ENCODE measurements around the gene SZRD1. TPM values are rescaled to one million over a fixed set of nuclear protein-coding genes. Genes with fewer than 3 reads are reported as not detected.

The SZRD1 gene
- total and polyA plus RNA-seq, 2 of the 8 experiments (the other 6 are each of a cell fraction or from before 2014, with no cell fraction given) = 97.8 to 108 TPM

- H3K79me1 ChIP-seq (ENCODE audit: low read depth, low read length) = peaks cover 2% of the 10 kb centered on the region
- peak within 1 kb of the TSS; percentile 75; the same call in 1 of the 2 replicates for H2BK12ac ChIP-seq (ENCODE audit: low read depth, low read length)
- H3K4me1 ChIP-seq (replicated peaks in 1 of 4; ENCODE audit: control insufficient read depth in 3 of 4, insufficient read depth in 4 of 4, low read length in 3 of 4) = peaks cover 2 to 4% (median 3%) of the 10 kb centered on the region in 4 experiments; a peak in 3 of 7 replicates
- 3% methylated on average over 68 of the region's 81 CpGs; no CpG with 5 or more reads in 1 of the 2 experiments for WGBS, 2 experiments (ENCODE audit: extremely low coverage in 1 of 2, insufficient coverage in 1 of 2, insufficient read length in 1 of 2, insufficient replicate concordance in 2 of 2, low coverage in 1 of 2, low lambda C conversion rate in 2 of 2, missing lambda C conversion rate in 1 of 2)
- peak; percentile 70 to 94 for DNase-seq (ENCODE audit: low read depth in 1 of 2, low spot score in 2 of 2)
- ChIA-PET CTCF (ENCODE audit: partially characterized antibody) (interaction anchor here (0.6 to 4.2 kb wide), 9 partner anchors 12 to 852 kb away, joined by 3 to 44 read pairs (median 3); no protein-coding TSS in a partner anchor), POLR2A (ENCODE audit: partially characterized antibody) (interaction anchor here (0.6 to 5.4 kb wide), 17 partner anchors 8 to 565 kb away, joined by 3 to 32 read pairs (median 4); partner anchors contain the start of gene SZRD1)
- H3K9me3 ChIP-seq (ENCODE audit: insufficient read depth in 2 of 2, low read depth in 1 of 2, low read length in 1 of 2) = no peaks in the 10 kb centered on the region
- no peaks in the 10 kb centered on the region; a peak in 1 of 7 replicates for H3K27me3 ChIP-seq (replicated peaks in 1 of 4; ENCODE audit: control insufficient read depth in 3 of 4, extremely low read depth in 1 of 4, insufficient read depth in 3 of 4, low read length in 3 of 4)
- H3K79me2 ChIP-seq (ENCODE audit: control insufficient read depth in 1 of 2, insufficient read depth in 2 of 2, low read length in 2 of 2) = peaks cover 4 to 41% of the 10 kb centered on the region in 2 experiments; a peak in 3 of 4 replicates
- H2BK5ac ChIP-seq (ENCODE audit: low read depth, low read length) = peak within 1 kb of the TSS; percentile 85; the same call in 1 of the 2 replicates
- H2BK120ac ChIP-seq (replicated peaks; ENCODE audit: low read depth, low read length) = no peak within 1 kb of the TSS
- no peaks in the 10 kb centered on the region for H3K36me3 ChIP-seq (ENCODE audit: control insufficient read depth in 2 of 4, insufficient read depth in 4 of 4, low read length in 3 of 4)
- H3K4me2 ChIP-seq (ENCODE audit: insufficient read depth in 1 of 2, low read depth in 2 of 2, low read length in 2 of 2) = peak within 1 kb of the TSS; percentile 87 to 99
- peak within 1 kb of the TSS; percentile 74 to 92 (median 82) for H3K4me3 ChIP-seq (ENCODE audit: extremely low read depth in 1 of 4, insufficient read depth in 2 of 4, low read depth in 3 of 4, low read length in 4 of 4)
- FAIRE-seq = no peak
- peaks cover 6% of the 10 kb centered on the region for H3K23me2 ChIP-seq (ENCODE audit: low read depth, low read length)
- no peak within 1 kb of the TSS for H2AK5ac ChIP-seq (ENCODE audit: low read depth, low read length)
- H2BK15ac ChIP-seq (ENCODE audit: low read length) = peak within 1 kb of the TSS; percentile 61; the same call in 1 of the 2 replicates
- peak within 1 kb of the TSS; percentile 79; the same call in 1 of the 2 replicates for H3K27ac ChIP-seq (ENCODE audit: low read depth, low read length)
- no peak within 1 kb of the TSS for H3K14ac ChIP-seq (ENCODE audit: insufficient read length)
- no peak within 1 kb of the TSS for H2BK20ac ChIP-seq (ENCODE audit: low read length)
- peak within 1 kb of the TSS; percentile 99 for H3K18ac ChIP-seq (ENCODE audit: extremely low read depth, low read length)
- H4K91ac ChIP-seq (replicated peaks; ENCODE audit: insufficient read length, low read length) = peak within 1 kb of the TSS; percentile 82
- H4K20me1 ChIP-seq (replicated peaks in 1 of 2; ENCODE audit: control insufficient read depth in 1 of 2, insufficient read depth in 2 of 2, low read length in 2 of 2) = peaks cover 0 to 2% of the 10 kb centered on the region in 2 experiments
- H3K23ac ChIP-seq (ENCODE audit: insufficient read length) = no peak within 1 kb of the TSS
- H3K4ac ChIP-seq (replicated peaks; ENCODE audit: insufficient read length, low read depth, low read length) = peak within 1 kb of the TSS; percentile 93
- H3K56ac ChIP-seq (replicated peaks; ENCODE audit: insufficient read length, low read depth, low read length) = peak within 1 kb of the TSS; percentile 94
- peak within 1 kb of the TSS; percentile 97 for H4K5ac ChIP-seq (ENCODE audit: insufficient read length, low read depth, low read length)
- peak within 1 kb of the TSS; percentile 96 for H2AFZ ChIP-seq (ENCODE audit: low read length)
- H4K8ac ChIP-seq (ENCODE audit: extremely low read depth, insufficient read depth, low read length) = peak within 1 kb of the TSS; percentile 82
- peak within 1 kb of the TSS; percentile 81 to 94 (median 86) for H3K9ac ChIP-seq (replicated peaks in 1 of 4; ENCODE audit: extremely low read depth in 1 of 4, low read depth in 3 of 4, low read length in 3 of 4)
- TF ChIP-seq CEBPB (IDR thresholded peaks at IDR 0.05; ENCODE audit: low read depth, low read length) (no peak), NANOG (IDR thresholded peaks at IDR 0.05; ENCODE audit: insufficient read depth, low read depth, low read length, poor library complexity, severe bottlenecking) (no peak), YY1 (IDR thresholded peaks at IDR 0.05; ENCODE audit: low read depth, low read length) (peak; percentile 91), POU5F1 (IDR thresholded peaks at IDR 0.05; ENCODE audit: low read depth, low read length) (no peak), JUND (IDR thresholded peaks at IDR 0.05; ENCODE audit: low read length) (no peak; the same call in 1 of the 2 replicates), TEAD4 (IDR thresholded peaks at IDR 0.05; ENCODE audit: low read depth, low read length) (peak; percentile 86; the same call in 1 of the 2 replicates), BACH1 (IDR thresholded peaks at IDR 0.05; ENCODE audit: low read length) (peak; percentile 66), FOSL1 (IDR thresholded peaks at IDR 0.05; ENCODE audit: insufficient read depth, low read depth, low read length) (no peak), SIRT6 (IDR thresholded peaks at IDR 0.05; ENCODE audit: low read length) (no peak), KDM4A (IDR thresholded peaks at IDR 0.05; ENCODE audit: low read depth, low read length, severe bottlenecking) (peak; percentile 81), HDAC6 (IDR thresholded peaks at IDR 0.05; ENCODE audit: low read depth, low read length) (no peak), ZNF274 (IDR thresholded peaks at IDR 0.05; ENCODE audit: borderline replicate concordance, extremely low read depth, low read length) (no peak)
These were observed 14.8 kb upstream of the SZRD1 start, which contains the start of gene FBXO42 for GRCh38 chr1:16351994-16352841. Gene FBXO42, minus strand, starts transcription at chr1:16352480. Its CDS starts 37,062 bp downstream, at chr1:16315418.

Measured in H1 (cell line).